ENCODE data around the gene KIF15. TPM values are rescaled to one million over a fixed set of nuclear protein-coding genes. Genes with fewer than 3 reads are reported as not detected.

The KIF15 gene
- total RNA-seq, 1 experiment from 2014 or later: 20.9 TPM

- RAD21 ChIA-PET (ENCODE audit: low non-redundant PET in 1 of 2, low total read pairs in 2 of 2, uncharacterized antibody in 2 of 2, unreplicated experiment in 2 of 2): no interaction called here
- POLR2A ChIA-PET: no interaction called here
- no peaks in the 10 kb centered on the region for H3K9me2 ChIP-seq (ENCODE audit: insufficient read depth)
- no peak overlapping the region for H3K4me2 ChIP-seq (ENCODE audit: low read length)
- no peak overlapping the region for H3K9ac ChIP-seq (ENCODE audit: low read length)
- no peaks in the 10 kb centered on the region for H3K4me1 ChIP-seq (ENCODE audit: control insufficient read depth in 1 of 2, insufficient read depth in 2 of 2, low read length in 2 of 2)
- TF ChIP-seq ATF3 (IDR thresholded peaks at IDR 0.05): no peak
- TF ChIP-seq ZBTB33 (IDR thresholded peaks at IDR 0.05; ENCODE audit: extremely low read depth, insufficient replicate concordance, low read length): no peak
- TF ChIP-seq CEBPB (IDR thresholded peaks at IDR 0.05; ENCODE audit: low read depth): no peak
- no peak for TF ChIP-seq CBX3 (IDR thresholded peaks at IDR 0.05; ENCODE audit: low read depth)
- no peak for TF ChIP-seq RAD21 (IDR thresholded peaks at IDR 0.05; ENCODE audit: low read depth)
- no peak for TF ChIP-seq ELF1 (IDR thresholded peaks at IDR 0.05; ENCODE audit: borderline replicate concordance, low read depth)
- no peak for TF ChIP-seq YY1 (IDR thresholded peaks at IDR 0.05; ENCODE audit: extremely low read depth, insufficient replicate concordance, low read depth, low read length)
- TF ChIP-seq CTCF (IDR thresholded peaks at IDR 0.05 in 2 of 3, conservative IDR thresholded peaks at IDR 0.05 in 1 of 3; ENCODE audit: borderline replicate concordance in 1 of 3, insufficient read depth in 1 of 3, low read depth in 2 of 3, low read length in 2 of 3): no peak
- no peak for TF ChIP-seq ZFX (IDR thresholded peaks at IDR 0.05)
- H3K4me3 ChIP-seq (replicated peaks in 1 of 2; ENCODE audit: low read depth in 1 of 2, low read length in 2 of 2): no peak overlapping the region
- no peaks in the 10 kb centered on the region for H4K20me1 ChIP-seq (ENCODE audit: insufficient read depth)
- peaks cover 21 to 46% of the 10 kb centered on the region in 2 experiments for H3K36me3 ChIP-seq (ENCODE audit: control insufficient read depth in 1 of 2, insufficient read depth in 2 of 2, low read length in 2 of 2)
- H3K9me3 ChIP-seq (ENCODE audit: control insufficient read depth in 1 of 2, insufficient read depth in 1 of 2, low read depth in 1 of 2, low read length in 2 of 2): peaks cover 0 to 8% of the 10 kb centered on the region in 2 experiments; a peak in 1 of 4 replicates
- CTCF ChIA-PET: no interaction called here
- H3K27me3 ChIP-seq (ENCODE audit: insufficient read depth, low read length): no peaks in the 10 kb centered on the region
- H2AFZ ChIP-seq (ENCODE audit: low read depth, low read length, poor library complexity, severe bottlenecking): no peak overlapping the region
- BruUV-seq (replicated peaks): no TSS peak
- DNase-seq (ENCODE audit: low read depth, low spot score) (no peak), ATAC-seq (no peak)
- H3K27ac ChIP-seq (ENCODE audit: low read depth, low read length): no peak overlapping the region
- H3K79me2 ChIP-seq (ENCODE audit: insufficient read depth, low read length): no peaks in the 10 kb centered on the region
- intact Hi-C loops (cut with micrococcal nuclease): no loop called here
Measured at GRCh38 chr3:44832965-44833364, 71.4 kb downstream of the KIF15 start.
